Amniotic epithelial cell (primary cell): ENCODE data around the gene KCNE1.
"Not testable (repeated sequence)": the region's sequence is repeated elsewhere in the genome, so short reads cannot be mapped to it uniquely, and the experiment has no call there.

ENCODE experiments used
- DNase-seq: peaks from one replicate; pipeline ENCODE4 v3.0.0-alpha.2; 2010; ENCODE audit warnings: low read depth

KCNE1 gene

DNA sequence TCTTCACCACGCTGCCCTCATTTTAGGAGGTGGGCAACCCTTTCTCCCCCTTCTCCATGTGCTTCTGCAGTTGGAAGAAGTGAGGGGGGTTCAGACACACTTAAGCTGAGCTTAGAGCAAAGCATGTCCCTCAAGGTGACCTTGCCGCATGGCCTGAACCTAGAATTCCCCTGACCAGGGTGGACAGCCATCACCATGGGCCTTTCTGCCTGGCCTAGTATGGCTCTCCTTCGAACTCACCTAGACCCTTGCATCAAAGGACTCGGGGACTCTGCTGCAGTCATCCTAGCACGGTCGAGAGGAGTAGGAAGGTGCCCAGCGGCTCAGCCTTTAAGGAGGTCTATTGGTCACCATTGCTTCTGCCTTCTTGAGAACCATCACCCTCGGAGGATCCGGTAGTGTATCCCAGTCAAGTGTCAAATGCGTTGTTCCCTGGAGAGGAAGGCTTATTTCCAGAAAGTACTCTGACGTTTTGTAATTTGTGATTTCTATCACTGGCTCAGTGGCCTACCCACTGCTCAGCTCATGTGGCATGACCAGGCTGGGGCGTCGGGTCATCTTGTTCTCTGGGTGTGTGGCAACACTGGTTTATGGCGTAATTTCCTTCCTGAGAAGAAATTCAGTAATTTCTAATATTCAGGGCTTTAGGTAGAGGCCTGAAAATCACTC lies at the start of gene KCNE1:
KCNE1 (minus strand) TSS at position 424 of the 669 bp plus-strand sequence. CDS start 62,576 bp downstream, outside the sequence.
- DNase-seq: peak; percentile 84

DNA sequence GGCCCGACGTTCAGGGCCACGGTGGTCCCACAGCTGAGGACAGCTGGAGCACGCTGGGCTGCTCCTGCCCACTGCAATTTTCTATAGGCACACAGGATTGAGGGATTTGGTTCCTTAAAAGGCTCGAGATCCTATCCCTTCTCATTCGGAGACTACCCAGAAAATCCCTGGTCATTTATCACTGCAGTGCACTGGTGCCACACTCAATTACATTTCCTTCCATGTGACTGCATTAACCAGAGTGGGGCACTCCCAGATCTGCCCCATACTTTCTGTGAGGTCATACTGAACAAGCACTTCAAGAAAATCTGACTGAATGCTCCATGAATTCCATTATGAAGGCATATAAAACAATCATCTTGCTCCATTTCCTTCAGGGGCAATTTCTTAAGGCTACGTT lies 49.8 kb upstream of the KCNE1 start:
- no peak for DNase-seq

DNA sequence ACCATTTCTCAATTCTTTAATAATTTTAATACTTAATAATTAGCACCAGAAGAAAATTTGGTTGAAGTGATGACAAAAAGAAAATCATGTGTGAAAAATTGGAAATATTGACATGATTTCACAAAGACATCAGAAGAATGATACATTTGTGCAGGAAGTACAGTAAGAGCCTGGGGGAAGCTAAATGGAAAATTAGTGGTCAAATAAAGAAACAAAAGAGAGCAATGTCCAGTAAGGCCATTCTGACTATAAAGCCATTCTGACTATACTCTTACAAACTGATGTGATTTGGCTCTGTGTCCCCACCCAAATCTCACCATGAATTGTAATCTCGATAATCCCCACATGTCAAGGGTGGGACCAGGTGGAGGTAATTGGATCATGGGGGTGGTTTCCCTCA lies 48.6 kb upstream of the KCNE1 start:
- DNase-seq: no peak

DNA sequence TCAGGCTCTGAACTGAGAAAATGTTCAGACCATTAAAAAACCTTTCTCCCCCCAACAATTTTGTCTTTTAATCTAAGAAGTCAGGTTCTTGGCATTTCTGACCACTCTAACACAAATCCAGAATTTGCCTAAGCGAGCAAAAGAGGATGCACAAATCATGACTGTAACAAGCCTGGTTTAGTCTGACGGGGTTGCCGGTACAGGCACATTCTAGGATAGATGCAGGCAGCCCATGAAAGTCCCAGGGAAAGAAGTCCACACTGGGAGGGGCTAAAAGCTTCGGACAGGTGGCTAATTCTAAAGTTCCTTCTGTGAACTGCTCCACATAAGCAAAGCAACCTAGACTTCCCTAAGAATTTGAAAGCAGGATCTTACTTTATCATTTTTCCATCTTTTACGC lies 48.0 kb upstream of the KCNE1 start:
- no peak for DNase-seq

DNA sequence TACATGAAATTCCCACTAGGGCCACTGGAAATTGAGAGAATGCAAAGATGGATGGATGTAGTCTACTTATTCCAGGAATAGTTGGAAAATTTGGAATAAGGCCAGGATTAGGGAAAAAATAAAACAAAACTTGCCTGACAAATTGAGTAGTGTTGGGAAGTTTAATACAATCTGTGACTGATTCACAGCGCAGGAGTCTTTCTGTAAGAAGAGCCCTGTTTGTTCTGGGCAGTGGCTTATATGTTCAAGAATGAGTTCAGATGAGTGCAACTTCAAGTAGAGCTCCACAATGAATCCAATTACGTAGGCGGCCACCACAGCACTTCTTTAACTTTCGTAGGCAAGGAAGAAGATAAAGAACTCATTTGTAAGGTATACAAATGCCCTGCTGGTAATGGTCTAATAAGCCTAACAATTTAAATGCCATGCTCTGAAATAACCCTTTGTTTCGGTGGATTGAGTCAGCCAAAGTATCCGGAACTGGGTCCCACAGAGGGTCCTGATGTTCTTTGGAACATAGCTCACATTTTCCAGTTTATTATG lies 47.1 kb upstream of the KCNE1 start:
- no peak for DNase-seq

DNA sequence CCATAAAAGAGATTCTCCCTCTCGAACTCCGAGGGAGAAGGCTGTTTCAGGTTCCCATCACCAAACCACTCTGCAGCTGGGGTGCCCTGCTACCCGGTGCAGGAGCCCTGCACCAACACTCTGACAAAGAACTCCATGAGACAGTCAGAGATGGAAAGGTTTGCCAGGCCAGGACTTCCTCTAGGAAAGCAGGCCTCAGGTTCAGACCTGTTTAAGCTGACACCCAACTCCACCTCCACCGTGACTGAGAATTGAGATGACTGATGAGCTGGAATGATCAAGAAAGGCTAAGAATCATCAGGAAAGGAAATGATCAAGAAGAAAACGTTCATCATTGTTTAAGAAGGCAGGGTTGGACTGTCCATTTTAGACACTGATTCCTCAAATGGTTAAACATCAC lies 46.2 kb upstream of the KCNE1 start:
- DNase-seq: no peak

DNA sequence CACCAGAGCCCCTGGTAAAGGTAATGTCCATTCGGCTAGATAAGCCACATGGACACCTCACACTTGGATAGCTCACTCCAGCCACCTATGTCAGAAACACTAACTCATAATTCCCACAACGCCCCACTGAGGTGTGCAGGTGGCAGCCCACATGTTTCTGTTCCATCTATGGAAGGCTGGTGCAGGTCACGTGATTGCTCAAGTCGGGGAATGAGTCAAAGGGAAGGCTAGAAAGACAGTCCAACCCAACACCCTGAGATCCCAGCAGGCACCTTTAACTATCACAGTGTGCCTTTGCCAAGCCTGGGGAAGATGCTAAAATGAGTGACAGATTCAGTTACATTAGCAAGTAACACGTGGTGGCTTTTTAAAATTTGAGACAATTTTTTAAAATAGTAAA lies 45.3 kb upstream of the KCNE1 start:
- DNase-seq: no peak

DNA sequence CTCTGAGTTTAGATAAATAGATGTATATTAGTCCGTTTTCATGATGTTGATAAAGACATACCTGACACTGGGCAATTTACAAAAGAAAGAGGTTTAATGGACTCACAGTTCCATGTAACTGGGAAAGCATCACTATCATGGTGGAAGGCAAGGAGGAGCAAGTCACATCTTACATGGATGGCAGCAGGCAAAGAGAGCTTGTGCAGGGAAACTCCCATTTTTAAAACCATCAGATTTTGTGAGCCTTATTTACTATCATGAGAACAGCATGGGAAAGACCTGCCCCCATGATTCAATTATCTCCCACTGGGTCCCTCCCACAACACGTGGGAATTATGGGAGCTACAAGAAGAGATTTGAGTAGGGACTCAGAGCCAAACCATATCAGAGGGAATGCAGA lies 42.7 kb upstream of the KCNE1 start:
- not testable (repeated sequence) for DNase-seq

DNA sequence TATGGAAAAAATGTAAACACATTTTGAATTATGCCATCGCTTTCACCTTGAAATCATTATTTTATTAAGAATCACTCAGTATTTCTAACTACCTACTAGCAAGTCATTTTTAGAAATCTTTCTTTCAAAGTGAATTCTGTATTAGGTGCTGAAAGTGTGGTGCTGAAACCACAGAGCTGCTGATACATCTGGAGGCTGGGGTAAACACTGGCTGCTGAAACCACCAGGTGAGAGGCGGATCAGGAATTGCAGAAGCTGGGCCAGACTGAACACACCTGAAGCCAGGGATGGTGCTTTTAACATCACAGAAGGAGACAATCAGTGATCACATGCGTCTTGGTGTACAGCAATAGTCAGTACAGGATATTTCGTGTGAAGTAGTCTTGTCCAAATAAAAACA lies 42.2 kb upstream of the KCNE1 start:
- no peak for DNase-seq

DNA sequence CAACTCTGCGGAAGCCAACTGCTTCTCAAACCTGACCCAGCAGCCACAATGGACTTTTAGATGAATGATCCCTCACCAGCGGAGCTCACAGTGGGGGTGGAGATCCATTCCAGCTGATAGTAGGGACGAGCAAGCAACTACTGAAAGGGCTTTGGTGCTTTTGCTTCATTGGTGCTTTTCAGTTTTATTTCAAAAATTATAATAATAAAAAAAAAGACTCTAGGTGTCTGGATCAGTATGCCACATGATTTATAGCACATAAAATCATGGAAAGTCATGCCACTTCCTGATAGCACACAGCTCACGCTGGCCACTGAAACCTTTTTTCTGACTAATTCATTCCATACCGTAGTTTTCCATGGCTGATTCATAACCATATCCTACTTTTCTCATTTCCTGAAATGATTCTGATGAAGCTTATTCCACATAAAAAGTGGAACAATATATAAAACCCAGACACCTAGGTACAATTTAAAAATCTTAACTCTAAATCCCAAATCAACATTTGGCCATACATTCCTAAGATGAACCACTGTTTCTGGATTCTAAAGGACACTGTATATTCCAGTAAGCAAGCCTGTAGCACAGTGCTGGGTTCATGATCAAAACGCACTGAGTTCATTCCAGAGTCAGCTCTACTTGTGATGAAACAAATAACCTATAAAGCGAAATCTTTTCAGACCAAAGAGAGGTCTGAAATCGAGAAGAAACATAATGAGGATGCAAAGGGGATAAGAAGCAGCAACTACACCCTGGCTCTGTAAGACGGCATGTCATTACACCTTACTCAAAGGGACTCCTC lies 41.3 kb upstream of the KCNE1 start:
- DNase-seq: peak; percentile 78

DNA sequence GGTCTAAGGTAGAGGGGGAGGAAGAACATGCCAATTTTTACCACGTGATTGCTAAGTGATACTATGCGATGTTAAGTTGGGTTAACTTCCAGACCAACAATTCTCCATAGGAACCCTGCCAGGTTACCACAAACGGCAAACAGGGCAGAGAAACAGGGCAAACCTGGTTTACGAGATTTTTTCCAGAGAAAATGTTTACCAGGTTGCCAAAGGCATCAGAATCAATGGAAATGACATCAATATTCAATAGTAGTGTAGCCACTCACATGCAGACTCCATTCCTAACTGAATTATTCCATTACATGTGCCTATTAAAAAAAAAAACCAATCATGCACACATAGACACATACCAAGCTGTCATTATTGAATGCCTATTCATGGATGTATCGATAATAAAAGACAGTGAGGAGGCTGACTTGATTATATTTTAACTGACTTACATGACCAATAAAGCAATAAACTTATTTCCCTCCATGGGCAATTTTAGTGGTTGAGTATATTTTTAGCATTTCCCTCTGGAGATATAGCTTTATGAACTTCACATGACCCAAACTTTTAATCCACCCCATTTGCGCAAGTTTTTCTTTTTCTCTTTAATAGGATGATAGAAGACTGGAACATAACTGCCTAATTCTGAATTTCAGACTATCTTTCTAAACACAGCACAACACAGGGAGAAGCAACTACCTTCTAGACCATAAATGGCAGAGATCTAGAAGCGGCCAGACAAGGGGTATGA lies 40.5 kb upstream of the KCNE1 start:
- peak; percentile 52 for DNase-seq

DNA sequence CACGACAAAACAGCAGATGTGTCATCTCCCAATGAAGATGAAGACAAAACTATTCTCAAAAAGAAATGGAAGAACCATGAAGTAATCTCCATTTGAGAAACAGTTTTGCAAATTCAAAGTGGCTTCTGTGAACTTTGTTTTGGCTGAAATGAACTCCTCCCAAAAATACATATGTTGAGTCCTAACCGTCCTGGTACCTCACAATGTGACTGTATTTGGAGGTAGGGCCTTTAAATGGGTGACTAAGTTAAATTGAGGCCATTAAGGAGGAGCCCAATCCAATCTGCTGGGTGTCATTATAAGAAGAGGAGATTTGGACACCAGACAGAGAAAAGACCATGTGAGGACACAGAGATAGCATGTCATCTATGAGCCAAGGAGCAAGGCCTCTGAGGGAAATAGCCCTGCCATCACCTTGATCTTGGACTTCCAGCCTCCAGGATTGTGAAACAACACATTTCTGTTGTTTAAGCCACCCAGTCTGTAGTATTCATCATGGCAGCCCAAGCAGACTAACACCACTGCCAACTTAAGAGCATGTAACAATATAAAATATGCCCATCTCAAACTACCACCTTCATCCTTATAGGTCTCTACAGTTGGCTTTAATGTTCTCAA lies 38.3 kb upstream of the KCNE1 start:
- no peak for DNase-seq

DNA sequence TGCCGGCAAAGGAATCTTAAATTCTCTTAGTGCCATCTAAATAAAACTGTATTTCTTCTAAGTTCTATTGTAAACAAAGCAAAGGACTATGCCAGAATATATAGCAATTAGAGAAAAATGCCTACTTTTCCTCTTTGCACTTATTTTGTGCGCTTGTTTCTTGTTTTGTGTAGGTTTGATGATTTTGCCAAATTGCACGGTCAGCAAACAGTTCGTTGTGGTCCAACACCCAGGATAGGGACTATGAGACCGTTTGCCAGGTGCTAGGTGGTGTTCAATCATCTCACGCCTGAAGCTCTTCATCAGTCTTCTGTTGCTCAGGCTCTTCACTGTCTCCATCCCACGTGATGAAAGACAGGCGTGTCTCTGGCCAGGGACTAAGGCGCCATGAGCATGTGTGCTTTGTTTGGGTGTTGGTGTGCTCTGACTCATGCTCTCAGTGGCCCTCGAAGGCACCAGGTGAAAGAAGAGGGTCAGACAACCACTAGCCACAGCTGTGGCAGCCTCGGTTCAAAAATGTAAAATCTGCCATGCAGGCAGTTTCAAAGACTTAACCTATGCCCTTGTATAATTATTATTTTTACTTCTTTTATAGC lies 36.9 kb upstream of the KCNE1 start:
- no peak for DNase-seq

DNA sequence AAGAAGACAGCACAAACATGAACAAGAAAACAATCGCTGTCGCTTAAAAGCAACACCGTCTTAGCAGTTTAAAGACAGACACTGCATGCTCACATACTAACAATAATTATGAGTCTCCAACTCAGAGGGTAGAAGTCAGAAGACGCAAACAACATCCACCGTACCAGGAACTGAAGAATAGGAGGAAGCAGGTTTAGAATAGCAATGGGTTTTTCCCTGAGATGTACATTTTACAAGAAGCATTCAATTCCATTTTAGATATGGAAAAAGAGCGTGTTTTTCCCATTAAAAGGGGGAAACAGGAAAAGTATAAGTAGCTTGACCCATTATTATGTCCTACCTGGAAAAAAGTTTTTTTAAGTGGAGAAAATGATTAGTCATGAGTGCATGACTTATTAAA lies 34.5 kb upstream of the KCNE1 start:
- DNase-seq: no peak

DNA sequence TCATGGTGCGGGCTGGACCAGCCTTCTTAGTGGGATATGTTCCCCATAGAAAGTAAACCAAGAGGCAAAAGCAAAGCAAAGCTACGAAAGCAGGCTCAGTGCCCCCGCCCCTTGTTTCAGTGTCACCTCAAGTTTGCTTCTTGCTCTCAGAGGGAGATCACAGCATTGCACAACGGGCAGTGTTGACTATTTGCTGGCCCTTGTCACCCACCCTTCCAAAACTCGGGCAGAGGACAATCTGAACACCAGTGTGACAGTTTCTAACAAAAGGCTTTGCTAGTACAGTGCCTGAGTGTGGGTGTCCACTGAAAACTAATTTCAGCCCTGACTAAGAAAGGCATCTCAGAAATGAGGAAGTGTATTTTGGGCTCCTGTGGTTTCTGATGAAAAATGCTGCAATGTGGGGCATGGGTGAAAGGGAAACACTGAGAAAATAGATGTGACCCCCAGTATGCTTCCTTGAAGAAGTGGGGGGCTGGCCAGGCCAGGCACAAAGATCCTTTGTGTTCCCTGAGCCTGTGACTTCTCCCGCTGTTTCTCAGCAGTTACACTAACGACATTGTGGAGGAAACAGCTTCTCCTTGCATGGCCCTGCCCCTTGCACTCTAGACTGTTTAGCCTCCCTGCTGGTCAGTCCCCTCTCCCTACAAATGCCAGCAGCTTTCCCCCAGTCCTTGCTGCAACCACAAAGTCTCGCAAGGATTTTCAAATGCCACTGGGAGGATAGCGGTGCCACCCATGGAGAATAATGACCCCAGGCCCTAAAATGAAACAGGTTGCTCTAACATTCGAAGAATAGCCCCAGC lies 33.3 kb upstream of the KCNE1 start:
- peak; percentile 62 for DNase-seq

DNA sequence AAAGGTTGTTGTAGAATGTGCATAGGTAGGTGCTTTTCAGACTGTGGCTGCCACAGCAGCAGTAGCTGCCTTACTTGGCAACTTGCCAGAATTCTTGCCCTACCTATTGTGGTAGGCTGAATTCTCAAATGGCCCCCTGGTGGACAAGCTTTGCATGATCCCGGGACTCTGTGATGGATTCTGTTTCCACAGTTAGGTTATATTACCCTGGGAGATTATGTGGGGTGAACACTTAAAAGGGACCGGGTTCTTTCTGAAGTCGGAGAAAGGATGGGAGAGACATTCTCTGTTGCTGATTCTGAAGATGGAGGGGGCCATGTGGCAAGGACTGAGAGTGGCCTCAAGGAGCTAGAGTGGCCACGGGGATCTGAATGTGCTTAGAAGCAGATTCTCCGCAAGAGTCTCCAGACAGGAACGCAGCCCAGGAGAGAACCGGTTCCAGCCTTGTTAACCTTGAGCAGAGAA lies 32.1 kb upstream of the KCNE1 start:
- DNase-seq: peak; percentile 82

DNA sequence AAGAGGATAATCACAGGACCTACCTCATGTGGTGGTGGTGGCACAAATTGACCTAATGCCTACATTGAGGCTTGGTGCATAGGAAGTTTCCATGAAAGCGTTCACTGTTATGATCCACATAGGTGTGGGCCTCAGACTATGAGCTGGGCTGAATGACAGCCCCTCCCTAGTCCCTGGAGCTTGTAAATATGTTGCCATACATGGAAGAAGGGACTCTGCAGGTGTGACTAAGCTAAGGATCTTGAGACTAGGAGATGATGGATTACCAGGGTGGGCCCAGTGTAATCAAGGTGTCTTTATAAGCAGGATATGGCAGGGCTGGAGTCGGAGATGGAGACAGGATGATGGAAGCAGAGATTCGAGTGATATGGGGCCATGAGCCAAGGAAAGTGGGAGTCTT lies 31.0 kb upstream of the KCNE1 start:
- DNase-seq: no peak

DNA sequence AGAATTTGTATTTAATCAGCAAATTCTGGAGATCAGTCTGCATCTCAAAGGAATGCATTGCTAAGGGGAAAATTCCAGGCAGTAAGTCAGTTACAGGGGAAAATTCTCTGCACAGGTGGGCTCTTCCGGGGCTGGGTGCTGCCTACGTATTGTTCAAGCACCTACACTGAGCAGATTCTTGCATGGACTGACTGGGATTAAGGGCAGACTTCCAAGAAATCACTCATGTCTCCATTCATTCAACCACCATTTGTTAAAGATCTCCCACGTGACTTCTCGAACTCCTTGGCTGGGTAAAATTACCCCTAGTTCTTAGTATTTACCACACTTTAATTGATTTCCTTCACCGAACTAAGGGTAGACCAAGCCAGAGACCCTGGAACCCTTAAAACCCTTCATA lies 28.2 kb upstream of the KCNE1 start:
- no peak for DNase-seq

DNA sequence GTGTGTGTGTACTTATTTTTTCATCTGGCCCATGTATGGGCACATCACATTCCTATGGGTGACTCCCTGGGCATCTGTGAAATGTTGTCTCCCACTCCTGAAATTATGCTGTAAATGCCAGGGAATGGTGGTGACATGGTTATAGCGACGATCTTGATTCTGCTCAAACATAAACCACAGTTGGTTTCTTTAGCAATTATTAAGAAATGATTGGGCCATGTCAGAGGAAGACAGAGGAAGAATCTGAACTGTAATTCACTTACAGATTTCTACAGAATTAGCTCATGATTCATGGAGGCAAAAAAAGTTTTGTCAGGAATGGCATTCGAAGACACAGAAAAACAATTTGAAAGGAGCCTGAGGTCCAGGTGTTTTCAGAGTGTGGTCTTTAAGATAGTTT lies 25.8 kb upstream of the KCNE1 start:
- peak; percentile 59 for DNase-seq

DNA sequence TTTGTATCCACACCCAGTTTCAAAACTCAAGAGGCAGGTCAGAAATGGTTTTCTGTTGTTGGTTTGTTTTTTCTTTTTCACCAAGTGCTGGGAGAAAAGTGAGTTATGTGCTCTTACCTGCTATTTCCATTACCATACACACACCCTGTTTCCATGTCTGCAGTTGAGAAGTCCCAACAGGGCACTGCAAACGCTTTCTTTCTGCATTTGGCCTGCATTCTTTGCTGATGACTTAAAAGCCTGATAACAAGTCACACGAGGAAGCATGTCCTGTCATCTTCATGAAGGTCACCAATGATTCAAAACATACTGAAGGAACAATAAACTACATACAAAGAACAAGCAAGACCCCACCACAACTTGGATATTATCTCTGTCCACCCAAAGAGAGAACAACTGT lies 24.8 kb upstream of the KCNE1 start:
- peak; percentile 50 for DNase-seq

DNA sequence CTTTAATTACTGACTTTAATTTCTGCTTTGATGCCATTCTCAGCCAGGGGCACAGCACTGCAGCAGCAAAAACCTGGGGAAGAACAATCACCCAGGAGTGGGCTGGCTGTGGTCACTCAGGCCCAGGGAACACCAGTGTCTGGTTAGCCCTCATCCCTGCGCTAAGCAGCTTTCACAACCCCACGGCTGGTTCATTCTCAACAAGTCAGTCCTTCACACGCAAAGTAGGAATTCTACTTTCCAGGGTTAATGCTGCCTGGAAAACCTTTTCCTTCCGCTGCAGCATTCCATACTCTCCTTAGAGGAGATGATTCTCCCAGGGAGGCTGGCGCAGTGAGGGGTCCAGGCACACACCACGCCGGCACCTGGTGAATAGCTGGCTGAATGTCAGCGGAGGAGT lies 24.3 kb upstream of the KCNE1 start:
- peak; percentile 77 for DNase-seq
